ENCODE results near the gene FMN1. TPM values are rescaled to one million over a fixed set of nuclear protein-coding genes. Genes with fewer than 3 reads are reported as not detected.

Gene FMN1
- total RNA-seq, 2 donors from 2014 or later: 0.60 to 1.1 TPM

GRCh38 chr15:32859996-32860395 lies 334.5 kb downstream of the FMN1 start:
- DNase-seq: no peak
- Histone ChIP-seq H3K27ac (ENCODE audit: low read depth, low read length) (no peak overlapping the region), H3K9me3 (ENCODE audit: control insufficient read depth, low read length) (no peaks in the 10 kb centered on the region), H3K4me3 (ENCODE audit: low read length) (no peak overlapping the region), H3K9ac (ENCODE audit: extremely low read depth, low read length, poor library complexity, severe bottlenecking) (no peak overlapping the region), H3K36me3 (ENCODE audit: control insufficient read depth, insufficient read depth, low read length) (no peaks in the 10 kb centered on the region), H3K4me1 (ENCODE audit: control insufficient read depth, insufficient read depth, low read length) (no peaks in the 10 kb centered on the region), H3K27me3 (ENCODE audit: control insufficient read depth, insufficient read depth, low read length, poor library complexity, severe bottlenecking) (no peaks in the 10 kb centered on the region)
- no peaks in the 10 kb centered on the region for H3K9me3 Mint-ChIP-seq
- H3K27ac Mint-ChIP-seq: no peak overlapping the region
- no peak for TF ChIP-seq CTCF (conservative IDR thresholded peaks at IDR 0.05)
- no peak overlapping the region for H3K4me3 Mint-ChIP-seq
- H3K36me3 Mint-ChIP-seq (ENCODE audit: low read depth): no peaks in the 10 kb centered on the region
- WGBS, 2 experiments (ENCODE audit: insufficient coverage in 1 of 2, insufficient read length in 1 of 2): 92 to 95% methylated on average over 2 of the region's 2 CpGs
- peaks cover 2% of the 10 kb centered on the region for H3K27me3 Mint-ChIP-seq (ENCODE audit: insufficient read depth)
- peaks cover 7% of the 10 kb centered on the region for H3K4me1 Mint-ChIP-seq

DNA sequence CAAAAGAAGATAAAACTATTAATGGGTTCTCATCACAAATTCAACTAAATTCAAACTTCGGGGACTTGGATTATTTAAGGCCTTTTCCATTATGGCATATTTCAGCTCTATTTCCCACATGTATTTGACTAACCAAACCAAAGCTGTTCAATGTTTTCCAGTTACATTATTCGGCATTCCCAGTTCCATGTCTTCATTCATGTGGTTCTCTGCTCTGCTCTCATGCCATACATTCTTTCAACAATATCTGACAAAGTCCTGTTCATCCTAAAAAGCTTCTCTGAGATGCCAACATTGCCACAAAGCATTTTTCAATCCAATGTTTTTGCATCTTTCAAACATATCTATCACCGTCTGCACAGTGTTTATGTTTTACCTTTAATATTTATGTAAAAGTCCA lies 335.3 kb downstream of the FMN1 start:
- Mint-ChIP-seq H3K27ac (no peak overlapping the region), H3K4me3 (no peak overlapping the region)

DNA sequence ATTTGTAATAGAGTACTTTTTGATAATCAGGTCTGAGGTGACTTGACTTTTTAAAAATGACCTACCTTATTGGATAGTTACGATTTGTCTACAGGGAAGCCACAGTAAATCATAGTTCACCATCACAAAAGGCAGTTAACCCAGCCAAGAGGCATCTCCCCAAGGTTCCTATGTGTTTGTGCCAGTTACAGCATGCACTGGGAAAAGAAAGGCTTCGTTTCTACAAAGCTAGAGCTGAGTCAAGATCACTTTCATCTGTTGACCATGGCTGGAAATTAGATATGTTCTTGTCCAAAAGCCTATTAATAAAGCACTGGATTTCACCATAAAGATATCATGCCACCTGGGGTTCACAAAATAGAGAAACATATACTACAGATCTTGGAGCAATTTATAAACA lies 336.8 kb downstream of the FMN1 start:
- no peak overlapping the region for H3K4me3 Mint-ChIP-seq
- no peaks in the 10 kb centered on the region for H3K36me3 Mint-ChIP-seq (ENCODE audit: low read depth)
- Histone ChIP-seq H3K9me3 (ENCODE audit: control insufficient read depth, low read length) (no peaks in the 10 kb centered on the region), H3K27ac (ENCODE audit: low read depth, low read length) (no peak overlapping the region), H3K27me3 (ENCODE audit: control insufficient read depth, insufficient read depth, low read length, poor library complexity, severe bottlenecking) (no peaks in the 10 kb centered on the region), H3K4me1 (ENCODE audit: control insufficient read depth, insufficient read depth, low read length) (no peaks in the 10 kb centered on the region), H3K4me3 (ENCODE audit: low read length) (no peak overlapping the region), H3K36me3 (ENCODE audit: control insufficient read depth, insufficient read depth, low read length) (no peaks in the 10 kb centered on the region), H3K9ac (ENCODE audit: extremely low read depth, low read length, poor library complexity, severe bottlenecking) (no peak overlapping the region)
- peaks cover 2% of the 10 kb centered on the region for H3K27me3 Mint-ChIP-seq (ENCODE audit: insufficient read depth)
- no peak overlapping the region for H3K27ac Mint-ChIP-seq
- H3K9me3 Mint-ChIP-seq: no peaks in the 10 kb centered on the region
- no peak for TF ChIP-seq CTCF (conservative IDR thresholded peaks at IDR 0.05)
- WGBS, 2 experiments (ENCODE audit: insufficient coverage in 1 of 2, insufficient read length in 1 of 2): 88 to 98% methylated on average over 2 of the region's 2 CpGs
- peaks cover 15% of the 10 kb centered on the region for H3K4me1 Mint-ChIP-seq
- DNase-seq: no peak

More for the DNA sequence above, 335.3 kb downstream of the FMN1 start:
- no peaks in the 10 kb centered on the region for H3K36me3 Mint-ChIP-seq (ENCODE audit: low read depth)
- no peak overlapping the region for H3K4me3 ChIP-seq (ENCODE audit: low read length)
- no peaks in the 10 kb centered on the region for H3K36me3 ChIP-seq (ENCODE audit: control insufficient read depth, insufficient read depth, low read length)
- H3K4me1 ChIP-seq (ENCODE audit: control insufficient read depth, insufficient read depth, low read length): no peaks in the 10 kb centered on the region
- no peak for TF ChIP-seq CTCF (conservative IDR thresholded peaks at IDR 0.05)
- no peak overlapping the region for H3K9ac ChIP-seq (ENCODE audit: extremely low read depth, low read length, poor library complexity, severe bottlenecking)
- H3K27ac ChIP-seq (ENCODE audit: low read depth, low read length): no peak overlapping the region
- no peaks in the 10 kb centered on the region for H3K9me3 Mint-ChIP-seq
- H3K9me3 ChIP-seq (ENCODE audit: control insufficient read depth, low read length): no peaks in the 10 kb centered on the region
- peaks cover 2% of the 10 kb centered on the region for H3K27me3 Mint-ChIP-seq (ENCODE audit: insufficient read depth)
- H3K27me3 ChIP-seq (ENCODE audit: control insufficient read depth, insufficient read depth, low read length, poor library complexity, severe bottlenecking): no peaks in the 10 kb centered on the region
- no peak for DNase-seq
- peaks cover 7% of the 10 kb centered on the region for H3K4me1 Mint-ChIP-seq
- 93 to 100% methylated on average over 2 to 3 of the region's 3 CpGs for WGBS, 2 experiments (ENCODE audit: insufficient coverage in 1 of 2, insufficient read length in 1 of 2)

Data from endodermal cell (in vitro differentiated cells).